ENCODE results near the gene ARNT2.

The ARNT2 gene

DNA sequence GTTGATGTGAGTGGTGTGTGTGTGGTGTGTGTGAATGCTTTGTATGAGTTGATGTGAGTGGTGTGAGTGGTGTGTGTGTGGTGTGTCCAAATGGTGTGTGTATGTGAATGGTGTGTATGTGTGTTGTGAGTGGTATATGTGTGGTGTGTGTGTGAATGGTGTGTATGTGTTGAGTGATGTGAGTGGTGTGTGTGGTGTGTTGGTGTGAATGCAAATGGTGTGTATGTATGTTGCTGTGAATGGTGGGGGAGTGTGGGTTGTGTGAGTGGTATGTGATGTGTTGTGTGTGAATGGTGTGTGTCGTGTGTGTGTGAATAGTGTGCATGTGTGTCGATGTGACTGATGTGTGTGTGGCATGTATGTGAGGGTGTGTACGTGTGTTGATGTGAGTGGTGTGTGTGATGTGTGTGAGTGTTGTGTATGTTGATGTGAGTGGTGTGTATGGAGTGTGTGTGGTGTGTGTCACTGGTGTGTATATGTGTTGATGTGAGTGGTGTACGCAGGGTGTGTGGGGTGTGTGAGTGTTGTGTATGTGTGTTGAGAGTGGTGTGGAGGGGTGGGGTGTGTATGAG, 40.6 kb downstream of the ARNT2 start:
- FAIRE-seq, result no peak

DNA sequence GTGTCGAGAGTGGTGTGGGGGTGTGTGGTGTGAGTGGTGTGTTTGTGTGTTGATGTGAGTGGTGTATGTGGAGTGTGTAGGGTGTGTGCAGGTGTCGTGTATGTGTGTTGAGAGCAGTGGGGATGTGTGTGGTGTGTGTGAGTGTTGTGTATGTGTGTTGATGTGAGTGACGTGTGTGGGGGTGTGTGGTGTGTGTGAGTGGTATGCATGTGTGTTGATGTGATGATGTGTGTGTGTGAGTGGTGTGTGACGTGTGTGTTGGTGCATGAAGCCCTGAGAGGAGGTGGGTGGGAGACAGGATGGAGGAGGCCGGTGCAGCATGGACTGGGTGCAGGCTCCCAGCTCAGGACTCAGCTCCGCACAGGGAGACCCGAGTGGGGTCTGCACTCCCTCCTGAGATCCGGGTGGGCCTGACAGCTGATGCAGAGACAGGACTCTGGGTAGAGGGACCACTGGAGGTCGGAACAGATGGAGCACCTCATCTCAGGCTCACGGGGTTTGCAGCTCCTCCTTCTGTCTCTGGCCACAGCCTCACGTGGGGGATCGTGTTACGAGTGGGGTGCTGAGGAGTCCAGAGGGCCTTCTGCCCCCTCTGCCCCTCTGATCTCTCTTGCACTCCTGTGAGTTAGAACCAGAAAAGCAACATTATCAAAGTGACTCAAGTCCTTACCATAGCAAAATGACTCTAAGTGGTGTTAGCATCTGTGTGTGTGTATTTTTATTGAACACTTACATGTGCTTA, 41.3 kb downstream of the ARNT2 start:
- no peak for FAIRE-seq

DNA sequence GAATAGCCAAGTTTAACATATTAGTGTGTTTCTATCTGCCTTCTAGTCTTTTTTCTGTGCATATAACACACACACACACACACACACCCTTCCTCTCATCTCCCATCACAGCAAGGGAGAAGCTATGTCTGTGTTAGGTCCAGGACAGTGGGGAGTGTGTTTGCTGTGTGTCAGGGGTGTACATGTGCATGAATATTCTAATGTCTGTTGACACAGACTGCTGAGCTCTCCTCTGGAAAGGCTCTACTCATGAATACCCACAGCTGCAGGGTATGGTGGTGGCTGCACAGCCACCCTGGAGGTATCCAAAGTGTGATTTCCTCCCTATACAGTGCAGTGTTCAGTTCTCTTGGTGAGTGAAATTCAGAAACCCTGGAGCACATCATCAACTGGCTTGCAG, 42.9 kb downstream of the ARNT2 start:
- FAIRE-seq, result no peak

DNA sequence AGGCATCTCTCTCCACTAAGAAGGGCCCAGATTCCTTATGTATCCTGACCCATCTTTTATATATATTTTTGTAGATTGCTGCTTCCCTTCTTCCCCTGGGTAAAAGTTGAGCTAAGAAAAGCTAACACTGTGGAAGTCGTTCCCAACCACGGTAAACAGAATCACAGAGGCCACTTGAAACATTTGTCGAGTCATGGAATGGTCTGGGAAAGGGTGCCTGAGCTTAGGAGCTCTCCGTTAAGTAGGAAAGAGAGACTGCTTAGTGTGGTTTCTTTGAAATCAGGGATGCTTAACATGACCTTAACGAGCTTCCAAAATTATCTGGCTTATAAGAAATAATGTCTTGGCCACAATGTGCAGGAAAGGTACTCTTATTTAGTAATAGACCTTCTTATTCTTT, 45.6 kb downstream of the ARNT2 start:
- FAIRE-seq, result no peak

DNA sequence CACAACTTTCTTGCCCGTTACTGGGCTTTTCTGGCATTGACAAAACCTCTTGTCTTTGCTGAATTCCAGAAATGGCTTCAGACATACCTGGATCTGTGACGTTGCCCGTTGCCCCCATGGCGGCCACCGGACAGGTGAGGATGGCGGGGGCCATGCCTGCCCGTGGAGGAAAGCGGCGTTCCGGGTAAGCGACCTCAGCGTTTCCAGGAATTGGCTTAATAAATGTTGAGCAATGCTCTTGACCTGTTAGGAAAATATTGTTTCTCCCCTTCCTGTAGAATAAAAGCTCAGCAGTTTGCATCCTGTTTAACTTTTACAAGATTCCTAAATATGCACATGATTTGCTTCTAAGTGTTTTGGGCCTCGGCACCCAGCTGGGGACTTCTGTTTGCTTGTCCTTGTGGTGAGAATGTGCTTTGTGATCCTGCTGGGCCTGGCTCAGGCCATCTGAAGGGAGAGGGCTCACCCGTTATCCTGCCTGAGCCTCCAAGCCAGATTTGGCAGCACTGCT, 46.7 kb downstream of the ARNT2 start:
- no peak for FAIRE-seq

DNA sequence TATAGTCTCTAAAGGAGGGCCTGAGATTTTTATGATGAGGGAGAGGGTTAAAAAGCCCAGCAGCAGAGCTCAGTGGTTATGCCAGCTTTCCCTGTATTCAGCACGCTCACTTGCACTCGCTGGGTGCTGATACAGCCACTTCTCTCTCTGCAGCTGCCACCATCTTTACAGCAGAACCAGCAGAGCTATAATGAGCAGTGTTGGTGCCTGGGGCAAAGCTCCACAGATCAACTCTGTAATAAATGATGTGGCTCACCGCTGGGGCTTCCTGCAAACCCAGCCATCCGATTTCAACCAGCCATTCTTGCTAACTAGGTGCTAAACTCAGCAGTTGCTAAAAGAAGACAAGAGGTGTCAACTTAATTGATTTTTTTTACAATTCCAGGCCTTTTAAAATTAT, 48.0 kb downstream of the ARNT2 start:
- no peak for FAIRE-seq

DNA sequence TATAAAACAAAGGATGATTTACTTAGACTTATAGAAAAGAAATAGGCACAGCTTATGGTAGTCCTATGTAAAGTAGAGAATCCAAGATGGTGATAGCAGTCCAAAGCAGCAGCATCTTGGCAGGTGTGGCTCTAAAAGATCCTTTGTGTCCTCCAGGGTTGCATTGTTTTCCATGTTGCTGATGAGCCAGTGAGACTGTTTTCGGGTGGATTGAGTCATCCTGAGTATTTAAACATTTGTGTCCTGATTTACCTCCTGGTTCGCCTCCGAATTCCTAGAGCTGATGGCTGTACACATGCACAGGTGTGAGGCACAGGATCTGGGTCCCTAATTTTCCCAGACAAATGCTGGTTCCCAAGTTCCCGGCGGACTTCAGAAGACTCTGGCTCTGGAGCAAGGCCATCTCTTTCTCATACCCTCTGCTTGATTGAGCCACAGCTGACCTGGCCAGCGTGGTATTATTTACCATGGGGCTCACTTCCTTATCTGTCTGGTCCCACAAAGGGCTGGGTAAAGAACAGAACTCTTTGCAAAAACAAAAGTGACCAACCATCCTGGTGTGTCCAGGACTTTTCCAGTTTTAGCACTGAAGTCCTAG, 51.0 kb downstream of the ARNT2 start:
- FAIRE-seq, result no peak

DNA sequence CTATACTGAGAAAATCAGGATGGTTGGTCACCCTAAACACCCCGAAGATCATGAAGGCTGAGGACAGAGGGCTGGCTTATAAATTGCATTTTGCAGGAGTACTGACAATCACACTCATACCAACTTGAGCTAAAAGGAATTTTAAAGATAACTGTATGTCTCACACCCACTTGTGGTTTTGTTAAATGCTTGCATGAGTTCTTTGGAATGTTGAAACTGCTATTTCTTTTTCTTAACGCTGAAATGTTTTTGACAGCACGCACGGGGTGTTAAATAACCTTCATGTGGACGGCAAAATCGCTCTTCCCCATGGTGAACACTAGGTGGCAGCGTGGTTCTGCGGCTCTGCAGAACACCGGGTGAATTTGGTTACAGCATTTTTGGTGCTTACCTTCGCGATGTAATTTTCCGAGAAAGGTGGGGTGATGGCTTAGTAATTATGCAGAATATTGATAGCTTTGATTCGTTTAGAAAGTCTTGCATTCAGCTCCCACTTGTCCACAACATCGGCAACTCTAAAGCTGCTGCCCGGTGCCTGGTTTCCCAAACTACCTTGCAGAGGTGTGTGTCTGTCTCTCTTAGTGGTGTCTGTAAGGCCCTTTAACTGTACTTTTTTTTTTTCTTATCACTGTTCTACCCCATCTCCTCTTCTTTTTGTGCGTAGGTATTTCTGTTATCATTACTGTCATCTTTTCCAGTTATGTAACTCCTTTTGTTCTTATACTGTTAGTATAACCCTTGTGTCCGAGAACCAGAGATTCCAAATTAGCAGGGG, 51.7 kb downstream of the ARNT2 start:
- peak; percentile 91 for FAIRE-seq

DNA sequence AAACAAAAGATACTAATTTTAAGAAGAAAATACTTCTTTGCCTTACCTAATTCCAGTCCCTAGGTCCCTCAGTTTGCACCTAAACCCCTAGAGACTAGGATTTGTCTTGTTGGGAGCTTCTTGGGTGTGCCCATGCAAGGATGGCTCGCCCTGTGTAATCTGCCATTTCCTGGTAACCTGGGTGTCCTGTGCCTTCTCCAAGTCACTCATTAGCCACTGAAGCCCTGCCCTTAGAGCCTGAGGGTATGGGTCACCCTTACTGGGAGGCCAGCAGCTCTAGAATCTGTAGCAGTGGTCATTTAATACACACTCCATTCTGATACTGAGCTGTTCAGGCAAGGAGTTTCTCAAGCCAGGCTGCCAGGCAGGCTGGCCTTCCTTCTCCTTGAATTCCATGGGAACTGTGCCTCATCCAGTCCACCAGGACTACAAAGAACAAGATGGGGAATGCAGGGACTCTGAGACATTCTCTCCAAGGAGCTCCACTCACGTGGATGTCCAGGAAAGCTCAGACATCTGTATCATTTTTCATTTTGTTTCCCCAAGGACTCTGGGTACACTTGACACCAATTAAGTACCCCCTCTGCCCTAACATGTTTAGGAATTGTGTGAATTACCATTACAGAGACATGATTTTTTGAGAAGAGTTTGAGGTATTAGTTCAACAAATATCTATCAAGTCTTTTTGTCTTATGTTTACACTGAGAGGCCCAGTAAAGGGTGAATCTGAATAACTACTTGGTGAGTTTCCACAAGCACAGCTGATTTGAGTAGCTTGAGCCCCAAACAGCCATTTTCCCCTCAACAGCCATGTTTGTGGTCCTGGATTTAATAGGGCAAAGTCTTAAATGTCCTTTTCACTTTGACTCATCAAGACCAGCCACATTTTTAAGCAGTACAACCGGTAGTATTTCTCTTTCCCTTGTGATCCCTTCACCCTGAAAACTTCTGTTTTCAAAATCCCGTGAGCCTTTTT, 52.6 kb downstream of the ARNT2 start:
- FAIRE-seq, result no peak

DNA sequence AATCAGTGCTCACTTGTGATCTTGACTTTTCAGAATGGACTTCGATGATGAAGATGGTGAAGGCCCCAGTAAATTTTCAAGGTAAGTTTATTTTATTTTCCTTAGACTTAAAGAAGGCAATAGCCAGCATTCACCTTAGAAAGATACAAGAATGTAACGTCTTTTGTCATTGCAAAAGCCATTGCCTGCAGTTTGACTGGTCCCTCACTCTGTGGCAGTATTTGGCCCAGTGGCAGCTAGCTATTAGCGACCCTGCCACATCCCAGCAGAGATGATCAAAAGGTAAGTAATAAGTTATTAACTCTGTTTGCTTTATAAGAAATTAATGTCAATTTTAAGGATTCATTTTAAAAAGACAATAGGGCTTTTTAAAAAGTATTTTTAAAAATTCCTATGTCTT, 53.7 kb downstream of the ARNT2 start:
- FAIRE-seq, result no peak

DNA sequence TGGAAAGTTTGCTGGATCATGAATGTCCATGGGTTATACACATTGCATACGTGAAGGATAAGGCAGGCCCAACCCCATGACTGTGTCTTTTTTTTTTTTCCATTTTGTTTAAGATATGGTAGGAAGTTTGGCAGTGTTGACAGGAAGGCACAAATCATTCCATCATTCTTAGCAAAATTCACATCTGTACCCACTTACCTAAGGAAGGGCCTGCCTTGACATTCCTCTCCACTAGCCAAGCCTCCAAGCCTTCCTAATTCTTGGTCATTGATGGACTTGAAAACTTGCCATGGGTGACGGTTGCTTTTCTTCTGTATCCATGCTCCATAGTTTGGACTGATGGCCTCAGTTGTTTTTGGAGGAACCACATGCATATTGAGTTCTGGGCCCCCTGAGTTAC, 54.4 kb downstream of the ARNT2 start:
- no peak for FAIRE-seq

DNA sequence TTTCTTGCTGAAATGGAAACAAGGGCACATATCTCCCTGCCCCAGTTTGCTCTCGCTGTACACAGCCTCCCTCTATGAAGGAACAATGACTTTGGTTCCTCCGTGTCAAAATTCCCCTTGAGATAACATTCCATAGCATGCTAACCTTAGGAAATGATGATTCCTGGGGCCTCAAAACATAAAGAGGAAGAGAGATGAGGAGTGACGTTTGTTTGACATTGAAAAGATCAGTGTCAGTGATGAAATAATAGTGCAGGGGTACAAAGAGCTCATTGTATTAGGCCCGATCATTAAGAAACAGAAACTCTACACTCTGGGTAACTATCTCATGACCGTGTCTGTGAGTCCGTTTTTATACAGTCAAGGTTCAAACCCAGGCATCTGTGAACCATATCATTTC, 55.2 kb downstream of the ARNT2 start:
- no peak for FAIRE-seq

DNA sequence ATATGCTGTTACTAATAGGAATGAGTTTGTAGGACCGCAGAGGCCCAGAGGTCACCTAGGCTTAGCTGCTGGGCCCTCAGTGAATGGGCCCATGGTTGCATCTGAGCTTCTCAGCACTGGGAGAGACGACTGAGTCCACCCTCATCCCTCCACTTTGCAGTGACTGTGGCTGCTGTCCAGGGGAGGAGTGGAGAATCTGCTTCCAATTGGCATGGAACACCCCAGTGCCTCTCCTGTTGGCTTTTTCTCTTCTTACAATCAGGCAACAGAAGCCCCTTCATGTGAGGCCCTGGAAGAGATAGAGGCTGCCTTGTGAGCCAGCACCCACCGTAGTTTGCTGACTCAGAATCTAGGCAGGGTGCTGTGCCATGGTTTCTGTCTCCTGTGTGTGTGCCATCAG, 55.6 kb downstream of the ARNT2 start:
- FAIRE-seq, result no peak

DNA sequence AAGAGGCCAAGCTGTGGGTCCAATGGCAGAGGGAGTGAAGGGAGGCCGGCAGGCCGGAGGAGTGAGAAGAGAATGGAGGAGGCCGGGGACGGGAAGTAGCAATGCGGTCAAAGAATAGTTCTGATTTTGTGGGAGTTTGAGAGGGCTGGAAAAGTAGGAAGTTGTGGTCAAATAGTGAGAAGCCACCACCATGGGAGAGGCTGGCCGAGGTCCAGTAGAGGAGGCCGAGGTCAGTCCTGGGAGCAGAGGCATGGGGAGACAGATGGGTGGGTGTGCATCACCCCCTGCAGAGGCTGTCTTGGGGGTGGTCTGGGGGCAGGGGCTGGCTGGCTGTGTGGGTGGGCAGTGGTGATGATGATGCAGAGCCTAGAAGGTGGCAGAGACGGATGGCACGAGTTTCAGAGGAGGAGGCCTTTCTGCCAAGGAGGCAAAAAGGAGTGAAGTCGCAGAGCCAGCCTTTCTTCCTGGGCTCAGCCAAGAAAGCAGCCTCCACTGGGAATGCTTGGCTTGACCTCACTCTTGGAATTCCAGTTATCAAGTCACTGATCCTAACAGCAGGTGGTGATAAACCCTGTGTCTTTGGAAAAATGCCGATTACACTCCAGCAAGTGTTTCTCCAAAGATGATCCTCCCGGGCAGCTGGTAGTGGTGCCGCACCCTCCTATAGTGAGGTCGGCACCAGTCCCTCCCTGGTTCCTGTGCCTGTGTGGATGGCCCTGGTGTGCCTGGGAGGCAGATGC, 57.3 kb downstream of the ARNT2 start:
- FAIRE-seq, result no peak

DNA sequence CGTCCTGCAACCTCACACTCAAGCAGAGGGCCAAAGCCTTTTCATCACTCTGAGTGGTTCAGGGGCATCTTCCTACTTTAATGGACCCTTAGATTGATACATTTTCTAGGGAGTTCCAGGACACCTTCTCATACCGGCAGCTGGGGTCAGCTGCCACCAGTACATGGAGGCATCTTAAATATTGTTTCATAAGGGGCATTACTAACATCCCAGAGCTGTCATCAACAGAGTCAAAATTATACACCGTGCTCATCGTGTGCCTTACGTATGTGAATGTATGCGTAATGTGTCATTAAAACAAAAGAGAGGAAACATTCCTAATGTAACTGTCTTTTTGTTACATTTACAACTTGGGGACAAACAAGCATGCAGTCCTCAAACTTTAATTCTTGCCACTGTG, 57.9 kb downstream of the ARNT2 start:
- FAIRE-seq, result no peak

DNA sequence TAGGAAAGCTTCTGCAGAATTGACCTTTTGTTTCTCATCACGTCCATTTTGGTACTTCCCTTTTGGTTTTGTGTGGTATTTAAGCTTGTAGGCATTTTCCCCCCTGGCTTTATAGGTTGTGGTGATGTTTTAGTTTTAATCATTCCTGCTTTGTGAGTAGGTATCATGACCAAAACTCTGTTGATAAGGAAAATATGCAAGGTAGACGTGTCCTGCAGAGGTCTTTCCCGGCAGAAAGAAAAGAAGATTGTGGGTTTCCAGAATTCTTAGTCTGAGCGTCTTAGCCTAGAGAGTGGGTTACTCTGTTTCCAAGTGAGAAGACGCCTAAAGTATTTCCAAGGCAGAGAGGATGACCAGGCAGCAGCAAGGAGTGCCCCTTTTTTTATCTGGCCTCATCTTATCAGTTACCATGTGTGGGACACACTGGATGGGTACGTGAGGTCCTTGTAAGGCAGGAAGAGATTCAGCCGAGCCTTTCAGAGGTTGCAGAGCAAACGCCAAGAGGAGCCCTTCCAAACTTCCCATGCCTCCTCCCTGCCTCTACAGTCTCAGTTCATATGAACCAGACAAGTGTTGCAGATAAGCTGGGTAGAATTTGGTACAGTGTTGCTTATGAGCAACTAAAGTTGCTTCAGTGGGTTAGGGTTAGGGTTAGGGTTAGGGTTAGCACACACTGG, 58.8 kb downstream of the ARNT2 start:
- no peak for FAIRE-seq

DNA sequence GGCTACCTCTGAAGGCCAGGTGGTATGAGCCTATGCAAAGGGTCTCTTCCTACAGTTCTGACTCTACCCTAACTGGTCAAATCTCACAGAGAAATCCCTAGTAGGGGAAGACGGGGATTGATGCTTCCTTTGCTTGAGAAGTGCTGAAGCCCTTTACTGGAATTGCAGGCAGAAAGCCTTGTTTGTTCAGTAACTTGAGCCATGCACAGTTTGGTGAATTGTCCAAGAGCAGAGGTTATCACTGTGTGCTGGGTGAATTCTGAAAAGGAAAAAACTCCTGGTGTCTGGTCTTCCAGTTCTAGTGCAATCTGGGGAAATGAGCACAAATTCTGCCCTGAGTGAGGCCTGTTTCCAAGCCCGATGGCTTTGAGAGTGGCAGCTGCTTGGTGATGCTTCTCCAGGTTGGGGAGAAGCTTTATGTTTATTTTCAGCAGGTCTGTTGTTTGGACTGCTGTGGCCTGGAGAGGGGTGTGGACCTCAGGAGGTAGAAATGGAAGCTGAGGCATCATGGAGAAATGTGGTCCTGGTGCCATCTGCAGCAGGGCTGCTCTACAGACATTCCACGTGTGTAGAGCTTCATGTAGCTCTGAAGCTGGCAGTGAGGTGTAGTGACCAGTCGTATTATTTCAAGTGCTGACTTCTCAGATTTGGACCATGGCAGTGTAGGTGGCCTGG, 60.9 kb downstream of the ARNT2 start:
- FAIRE-seq, result no peak

DNA sequence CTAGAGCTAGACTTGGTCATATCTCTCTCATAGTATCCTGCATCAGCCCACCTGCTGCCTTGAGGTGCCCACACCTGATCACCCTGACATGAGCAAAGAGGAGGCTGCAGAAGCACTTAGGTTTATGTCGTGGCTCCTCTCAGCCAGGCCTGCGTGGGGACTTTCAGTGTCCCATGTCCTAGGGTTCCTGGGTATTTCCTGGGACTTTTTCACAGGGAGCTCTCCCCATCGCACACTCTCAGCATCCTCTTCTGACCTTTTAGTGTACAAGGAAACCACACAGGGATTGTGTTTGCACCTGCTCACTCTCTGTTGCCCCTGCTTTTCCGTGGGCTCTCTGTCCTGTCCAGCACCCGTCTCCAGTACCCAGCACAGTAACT, 61.4 kb downstream of the ARNT2 start:
- no peak for FAIRE-seq

DNA sequence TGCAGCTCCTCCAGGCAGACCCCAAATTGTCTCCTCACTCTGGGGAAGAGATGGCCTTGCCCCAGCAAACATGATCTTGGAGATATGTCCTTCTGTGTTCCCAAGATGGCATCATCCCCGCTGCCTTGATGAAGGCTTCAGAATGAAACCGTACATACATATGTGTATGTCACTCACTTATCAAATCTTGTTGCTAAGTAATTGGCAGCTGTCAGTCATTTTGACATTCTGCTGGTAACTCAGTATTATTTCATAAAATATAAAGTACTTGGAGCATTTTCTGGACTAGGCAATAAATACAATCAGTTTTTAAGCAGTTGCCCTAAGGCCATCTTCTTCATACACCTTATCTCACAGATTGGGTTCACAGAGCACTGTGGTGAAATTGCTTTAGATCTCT, 62.4 kb downstream of the ARNT2 start:
- FAIRE-seq, result no peak

DNA sequence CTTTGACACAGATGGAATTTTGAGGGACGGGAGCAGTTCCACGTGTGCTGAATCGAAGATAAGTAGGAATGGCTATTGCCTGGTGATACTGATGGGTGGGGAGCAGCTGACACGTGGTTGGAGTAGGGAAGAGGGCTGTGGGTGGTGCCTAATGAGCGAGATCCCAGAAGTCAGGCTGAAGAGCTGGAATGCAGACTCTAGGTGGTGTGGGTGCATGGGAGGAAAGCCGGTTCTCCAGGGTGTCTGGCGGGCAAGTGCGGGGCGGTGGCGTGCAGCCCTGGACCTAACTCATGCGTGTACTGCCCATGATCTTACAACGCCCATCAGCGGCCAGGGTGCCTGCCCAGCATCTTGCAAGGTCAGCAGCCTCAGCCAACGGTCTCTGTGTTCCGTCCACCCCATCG, 63.1 kb downstream of the ARNT2 start:
- FAIRE-seq, result no peak

DNA sequence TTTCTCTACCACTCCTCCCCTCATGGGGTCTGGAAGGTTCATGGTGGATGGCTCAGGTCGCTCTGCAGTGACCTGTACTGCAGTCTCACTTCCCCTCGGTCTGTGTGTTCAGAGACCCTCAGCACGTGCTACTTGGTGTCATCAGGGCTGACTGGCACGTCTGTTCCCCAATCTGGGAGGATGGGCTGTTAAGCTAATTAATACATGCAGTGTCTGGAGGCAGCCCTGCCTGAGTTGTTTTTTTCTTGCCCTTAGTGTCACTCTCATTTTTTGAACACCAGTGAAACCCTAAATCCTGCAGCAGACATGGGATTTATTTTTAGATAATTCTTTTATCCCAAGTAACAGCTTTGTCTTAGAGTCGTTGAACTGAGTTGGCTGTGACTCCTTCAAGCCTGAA, 64.6 kb downstream of the ARNT2 start:
- no peak for FAIRE-seq

Data from islet of Langerhans (tissue), 1 donor.